Measurements from ENCODE around the gene MRGPRF. TPM values are rescaled to one million over a fixed set of nuclear protein-coding genes. Genes with fewer than 3 reads are reported as not detected.

MRGPRF gene
- total RNA-seq, 1 experiment from 2014 or later = 0.76 TPM

DNA sequence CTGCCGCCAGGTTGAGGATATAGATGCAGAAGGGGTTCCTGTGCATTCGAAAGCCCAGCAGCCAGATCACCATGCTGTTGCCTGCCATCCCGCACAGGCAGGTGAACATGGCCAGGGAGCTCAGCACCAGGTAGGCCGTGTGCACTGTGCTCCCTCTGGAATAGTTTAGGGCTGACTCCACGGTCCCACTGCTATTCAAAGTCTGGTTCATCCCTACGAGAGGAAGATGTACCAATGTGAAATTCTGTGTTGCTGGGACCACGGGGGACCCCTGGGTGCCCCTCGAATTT lies 32.3 kb downstream of the MRGPRF start, which contains the start of gene MRGPRD:
Gene MRGPRD, minus strand, starts transcription at position 211 of the 290 bp plus-strand sequence. Its CDS starts 0 bp downstream, at position 211.
- ChIA-PET POLR2A (no interaction called here), RAD21 (ENCODE audit: low non-redundant PET in 1 of 2, low total read pairs in 2 of 2, uncharacterized antibody in 2 of 2, unreplicated experiment in 2 of 2) (no interaction called here), CTCF (no interaction called here)
- Histone ChIP-seq H3K4me2 (ENCODE audit: low read length) (no peak within 1 kb of the TSS), H3K4me3 (replicated peaks in 1 of 2; ENCODE audit: low read depth in 1 of 2, low read length in 2 of 2) (no peak within 1 kb of the TSS), H3K9ac (ENCODE audit: low read length) (no peak within 1 kb of the TSS), H4K20me1 (ENCODE audit: insufficient read depth) (no peaks in the 10 kb centered on the region), H3K27ac (ENCODE audit: low read depth, low read length) (no peak within 1 kb of the TSS), H2AFZ (ENCODE audit: low read depth, low read length, poor library complexity, severe bottlenecking) (no peak within 1 kb of the TSS), H3K9me3 (ENCODE audit: control insufficient read depth in 1 of 2, insufficient read depth in 1 of 2, low read depth in 1 of 2, low read length in 2 of 2) (peaks cover 0 to 3% of the 10 kb centered on the region in 2 experiments; a peak in 1 of 4 replicates), H3K36me3 (ENCODE audit: control insufficient read depth in 1 of 2, insufficient read depth in 2 of 2, low read length in 2 of 2) (no peaks in the 10 kb centered on the region), H3K4me1 (ENCODE audit: control insufficient read depth in 1 of 2, insufficient read depth in 2 of 2, low read length in 2 of 2) (no peaks in the 10 kb centered on the region), H3K9me2 (ENCODE audit: insufficient read depth) (no peaks in the 10 kb centered on the region), H3K79me2 (ENCODE audit: insufficient read depth, low read length) (no peaks in the 10 kb centered on the region), H3K27me3 (ENCODE audit: insufficient read depth, low read length) (no peaks in the 10 kb centered on the region)
- ATAC-seq = no peak
- DNase-seq (ENCODE audit: low read depth, low spot score) = no peak
- no TSS peak for BruUV-seq (replicated peaks)
- intact Hi-C loops (cut with micrococcal nuclease) = no loop called here
- TF ChIP-seq ZNF274 (IDR thresholded peaks at IDR 0.05; ENCODE audit: low read depth, low read length) (no peak), FOSL1 (IDR thresholded peaks at IDR 0.05; ENCODE audit: low read depth) (no peak), SP1 (IDR thresholded peaks at IDR 0.05; ENCODE audit: low read depth) (no peak), JUND (IDR thresholded peaks at IDR 0.05) (no peak), CBX3 (IDR thresholded peaks at IDR 0.05; ENCODE audit: low read depth) (no peak), RAD21 (IDR thresholded peaks at IDR 0.05; ENCODE audit: low read depth) (no peak), TCF7L2 (IDR thresholded peaks at IDR 0.05; ENCODE audit: borderline replicate concordance, extremely low read depth, insufficient read depth, insufficient read length) (no peak), POLR2A (IDR thresholded peaks at IDR 0.05; ENCODE audit: borderline replicate concordance, extremely low read depth, insufficient read depth, insufficient read length) (no peak), SRF (IDR thresholded peaks at IDR 0.05; ENCODE audit: low read depth) (no peak), EZH2phosphoT487 (IDR thresholded peaks at IDR 0.05; ENCODE audit: borderline replicate concordance) (no peak), EGR1 (IDR thresholded peaks at IDR 0.05; ENCODE audit: low read depth) (no peak), EZH2 (IDR thresholded peaks at IDR 0.05) (no peak), YY1 (IDR thresholded peaks at IDR 0.05; ENCODE audit: extremely low read depth, insufficient replicate concordance, low read depth, low read length) (no peak), CEBPB (IDR thresholded peaks at IDR 0.05; ENCODE audit: low read depth) (no peak), ZFX (IDR thresholded peaks at IDR 0.05) (no peak), SIN3A (IDR thresholded peaks at IDR 0.05; ENCODE audit: low read depth) (no peak)
- TF ChIP-seq, protein P1, sequence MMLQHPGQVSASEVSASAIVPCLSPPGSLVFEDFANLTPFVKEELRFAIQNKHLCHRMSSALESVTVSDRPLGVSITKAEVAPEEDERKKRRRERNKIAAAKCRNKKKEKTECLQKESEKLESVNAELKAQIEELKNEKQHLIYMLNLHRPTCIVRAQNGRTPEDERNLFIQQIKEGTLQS (IDR thresholded peaks at IDR 0.05) = no peak
- TF ChIP-seq, protein P2, sequence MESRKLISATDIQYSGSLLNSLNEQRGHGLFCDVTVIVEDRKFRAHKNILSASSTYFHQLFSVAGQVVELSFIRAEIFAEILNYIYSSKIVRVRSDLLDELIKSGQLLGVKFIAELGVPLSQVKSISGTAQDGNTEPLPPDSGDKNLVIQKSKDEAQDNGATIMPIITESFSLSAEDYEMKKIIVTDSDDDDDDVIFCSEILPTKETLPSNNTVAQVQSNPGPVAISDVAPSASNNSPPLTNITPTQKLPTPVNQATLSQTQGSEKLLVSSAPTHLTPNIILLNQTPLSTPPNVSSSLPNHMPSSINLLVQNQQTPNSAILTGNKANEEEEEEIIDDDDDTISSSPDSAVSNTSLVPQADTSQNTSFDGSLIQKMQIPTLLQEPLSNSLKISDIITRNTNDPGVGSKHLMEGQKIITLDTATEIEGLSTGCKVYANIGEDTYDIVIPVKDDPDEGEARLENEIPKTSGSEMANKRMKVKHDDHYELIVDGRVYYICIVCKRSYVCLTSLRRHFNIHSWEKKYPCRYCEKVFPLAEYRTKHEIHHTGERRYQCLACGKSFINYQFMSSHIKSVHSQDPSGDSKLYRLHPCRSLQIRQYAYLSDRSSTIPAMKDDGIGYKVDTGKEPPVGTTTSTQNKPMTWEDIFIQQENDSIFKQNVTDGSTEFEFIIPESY (IDR thresholded peaks at IDR 0.05; ENCODE audit: extremely low read depth, insufficient replicate concordance, low read length) = no peak
- TF ChIP-seq, protein P3, sequence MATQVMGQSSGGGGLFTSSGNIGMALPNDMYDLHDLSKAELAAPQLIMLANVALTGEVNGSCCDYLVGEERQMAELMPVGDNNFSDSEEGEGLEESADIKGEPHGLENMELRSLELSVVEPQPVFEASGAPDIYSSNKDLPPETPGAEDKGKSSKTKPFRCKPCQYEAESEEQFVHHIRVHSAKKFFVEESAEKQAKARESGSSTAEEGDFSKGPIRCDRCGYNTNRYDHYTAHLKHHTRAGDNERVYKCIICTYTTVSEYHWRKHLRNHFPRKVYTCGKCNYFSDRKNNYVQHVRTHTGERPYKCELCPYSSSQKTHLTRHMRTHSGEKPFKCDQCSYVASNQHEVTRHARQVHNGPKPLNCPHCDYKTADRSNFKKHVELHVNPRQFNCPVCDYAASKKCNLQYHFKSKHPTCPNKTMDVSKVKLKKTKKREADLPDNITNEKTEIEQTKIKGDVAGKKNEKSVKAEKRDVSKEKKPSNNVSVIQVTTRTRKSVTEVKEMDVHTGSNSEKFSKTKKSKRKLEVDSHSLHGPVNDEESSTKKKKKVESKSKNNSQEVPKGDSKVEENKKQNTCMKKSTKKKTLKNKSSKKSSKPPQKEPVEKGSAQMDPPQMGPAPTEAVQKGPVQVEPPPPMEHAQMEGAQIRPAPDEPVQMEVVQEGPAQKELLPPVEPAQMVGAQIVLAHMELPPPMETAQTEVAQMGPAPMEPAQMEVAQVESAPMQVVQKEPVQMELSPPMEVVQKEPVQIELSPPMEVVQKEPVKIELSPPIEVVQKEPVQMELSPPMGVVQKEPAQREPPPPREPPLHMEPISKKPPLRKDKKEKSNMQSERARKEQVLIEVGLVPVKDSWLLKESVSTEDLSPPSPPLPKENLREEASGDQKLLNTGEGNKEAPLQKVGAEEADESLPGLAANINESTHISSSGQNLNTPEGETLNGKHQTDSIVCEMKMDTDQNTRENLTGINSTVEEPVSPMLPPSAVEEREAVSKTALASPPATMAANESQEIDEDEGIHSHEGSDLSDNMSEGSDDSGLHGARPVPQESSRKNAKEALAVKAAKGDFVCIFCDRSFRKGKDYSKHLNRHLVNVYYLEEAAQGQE (IDR thresholded peaks at IDR 0.05; ENCODE audit: low read depth) = no peak
- TF ChIP-seq, protein P4, sequence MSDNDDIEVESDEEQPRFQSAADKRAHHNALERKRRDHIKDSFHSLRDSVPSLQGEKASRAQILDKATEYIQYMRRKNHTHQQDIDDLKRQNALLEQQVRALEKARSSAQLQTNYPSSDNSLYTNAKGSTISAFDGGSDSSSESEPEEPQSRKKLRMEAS (IDR thresholded peaks at IDR 0.05) = no peak
